Transverse colon (tissue), 4 donors: Measurements from ENCODE around the gene SMYD2. TPM values are rescaled to one million over a fixed set of nuclear protein-coding genes. Genes with fewer than 3 reads are reported as not detected.

ENCODE experiments used
- DNase-seq: peaks from one replicate; pipeline ENCODE4 v3.0.0-alpha.2; 2019
- H3K27ac ChIP-seq, 4 donors: fragments of 200-600 bp; sonication (generic); 2 replicates each; pipeline ENCODE4 v1.5.1; 2016 to 2018; ENCODE audit warnings: inconsistent platforms in 4 of 4
- H3K27me3 ChIP-seq: fragments of 200-600 bp; sonication (generic); 2 replicates; pipeline ENCODE4 v1.5.1; 2017; ENCODE audit warnings: inconsistent platforms
- H3K36me3 ChIP-seq, 4 donors: fragments of 200-600 bp; sonication (generic); 2 replicates each; pipeline ENCODE4 v1.5.1; 2017 to 2019; ENCODE audit warnings: inconsistent platforms in 4 of 4
- H3K4me1 ChIP-seq, 4 donors: fragments of 200-600 bp; sonication (generic); 2 replicates each; pipeline ENCODE4 v1.5.1; 2017 to 2020; ENCODE audit warnings: inconsistent platforms in 4 of 4
- H3K4me3 ChIP-seq, 4 donors: fragments of 200-600 bp; sonication (generic); 1 replicate in 1 of 4; 2 replicates in 3 of 4; pipeline versions ENCODE4 v1.5.1 to v1.6.1; 2017 to 2019; ENCODE audit warnings: inconsistent platforms in 4 of 4
- H3K9me3 ChIP-seq, 2 donors: fragments of 200-600 bp; sonication (generic); 2 replicates each; pipeline ENCODE4 v1.5.1; 2017 to 2019; ENCODE audit warnings: inconsistent platforms in 2 of 2
- EP300 ChIP-seq: sonication (generic); formaldehyde crosslinking; IDR thresholded peaks from one replicate; pipeline ENCODE4 v1.6.1; 2017; ENCODE audit warnings: antibody characterized with exemption, low read depth
- POLR2A ChIP-seq: fragments of 450-650 bp; IDR thresholded peaks from one replicate; pipeline ENCODE4 v1.6.1; 2016; ENCODE audit warnings: antibody characterized with exemption, mild to moderate bottlenecking, moderate library complexity
- POLR2AphosphoS5 ChIP-seq, 3 donors: sonication (generic); formaldehyde crosslinking; IDR thresholded peaks; one replicate each; pipeline ENCODE4 v1.6.1; 2016; ENCODE audit warnings: antibody characterized with exemption in 3 of 3
- WGBS, 2 donors: methylation state at CpG; one replicate each; pipeline ENCODE4 v1.1.5; 2018; ENCODE audit warnings: low coverage in 1 of 2; 5-methylcytosine and 5-hydroxymethylcytosine counted together
- in situ Hi-C, 4 donors: fragments of 200-750 bp; cut with MboI; loops; one replicate each; pipeline versions ENCODE4 v1.15.0 to v1.15.1; 2017; ENCODE audit warnings: low sequenced_read_pairs in 3 of 4, low pct_ligation_motif_present in 1 of 4, low pct_unique_long_range_greater_than_20kb in 1 of 4
- intact Hi-C: fragments of 100-400 bp; cut with DNase I; formaldehyde crosslinking; loops from one replicate; pipeline ENCODE4 v1.15.1; 2023; ENCODE audit warnings: low total_unique reads
- total RNA-seq, 4 donors: library from RNA; depleted of rRNA; stranded (reverse); fragments of >200 nt; gene quantifications; one replicate each; pipeline ENCODE4 v1.1.0, GENCODE V29; 2016
- TF ChIP-seq, protein P1 (sequence below), 5 experiments: fragments of 200-600 bp in 3 of 5; fragments of 450-650 bp in 2 of 5; sonication (generic) in 3 of 5; IDR thresholded peaks; 1 replicate in 2 of 5; 2 replicates in 3 of 5; pipeline ENCODE4 v1.5.1; 2016 to 2017; ENCODE audit warnings: antibody characterized with exemption in 5 of 5, inconsistent platforms in 3 of 5, mild to moderate bottlenecking in 2 of 5, moderate library complexity in 1 of 5

Gene SMYD2
- total RNA-seq, 4 donors from 2014 or later, result 8.6 to 21.8 (median 20.9) TPM

DNA sequence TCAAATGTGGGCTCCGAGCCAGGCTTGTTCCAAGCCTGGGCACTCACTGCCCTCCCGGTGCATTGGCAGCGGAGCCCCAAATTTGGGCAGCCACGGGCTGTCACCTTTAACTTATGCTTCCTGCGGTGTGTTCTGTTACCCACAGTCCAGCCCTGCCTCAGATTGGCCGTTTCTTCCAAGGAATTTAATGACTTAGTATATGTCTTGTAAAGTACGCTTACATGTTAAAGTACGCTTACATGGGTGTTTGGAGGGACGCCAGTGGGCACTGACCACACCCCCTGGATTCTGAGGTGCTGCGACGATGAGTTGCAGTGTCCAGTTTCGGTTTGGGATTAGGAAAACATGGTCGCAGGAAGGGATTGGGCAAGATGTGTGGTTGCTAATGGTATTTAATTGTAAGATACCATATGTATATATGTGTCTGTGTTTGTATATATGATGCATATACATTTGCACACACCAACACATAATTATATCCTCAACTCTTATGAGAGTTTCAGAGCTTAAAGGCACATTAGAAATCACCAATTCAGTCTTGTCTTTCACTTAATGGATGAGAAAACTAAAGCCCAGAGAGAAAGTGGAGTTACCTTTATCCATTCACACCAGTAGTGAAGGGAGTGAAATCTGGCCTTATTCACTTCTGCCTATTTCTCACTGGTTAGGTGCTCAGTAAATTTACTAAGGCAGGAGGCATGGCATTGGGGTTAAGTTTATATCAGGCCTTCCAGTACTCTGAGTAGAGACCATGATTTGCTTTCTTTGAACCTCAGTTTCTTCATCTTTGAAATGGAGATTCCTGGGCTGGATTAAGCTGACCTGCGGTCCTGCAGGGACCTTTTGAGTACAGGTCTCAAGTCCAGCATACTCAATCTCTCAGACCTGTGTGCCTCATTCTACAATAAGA, 1.0 kb downstream of the SMYD2 start:
- intact Hi-C loops, result no loop called here
- DNase-seq, result peak; percentile 52

DNA sequence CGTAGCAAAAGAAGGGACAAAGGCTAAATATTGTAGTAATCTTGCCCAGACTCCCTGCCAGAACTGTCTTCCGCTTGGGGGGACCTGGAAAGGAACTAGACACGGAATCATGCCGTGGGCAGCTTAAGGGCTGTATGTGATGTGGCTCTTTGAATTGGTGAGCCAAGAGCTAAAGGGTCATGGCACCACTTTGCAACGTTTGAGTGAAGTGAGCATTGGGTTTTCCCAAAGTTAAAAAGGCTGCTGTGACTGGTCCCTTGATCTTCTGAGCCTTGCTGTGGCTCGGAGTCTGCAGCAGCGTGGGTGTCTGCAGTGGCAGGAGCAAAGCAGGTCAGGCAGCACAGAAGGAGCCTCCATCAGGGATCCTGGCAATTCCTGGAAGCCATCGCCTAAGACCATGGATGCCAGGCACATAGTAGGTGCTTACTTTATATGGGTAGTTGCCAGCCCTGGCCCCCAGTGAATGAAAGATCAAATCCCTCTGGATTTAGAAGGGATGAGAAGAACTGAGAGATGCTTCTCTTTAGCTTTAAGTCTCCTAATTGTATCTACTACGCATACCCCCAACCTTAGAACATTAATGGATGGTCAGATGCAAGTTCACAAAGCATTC, 1.8 kb downstream of the SMYD2 start:
- in situ Hi-C loops (no loop called here), intact Hi-C loops (no loop called here)
- H3K9me3 ChIP-seq, result no peaks in the 10 kb centered on the region
- TF ChIP-seq POLR2AphosphoS5 (IDR thresholded peaks at IDR 0.05), result no peak
- TF ChIP-seq POLR2A, result no peak
- TF ChIP-seq, protein P1, sequence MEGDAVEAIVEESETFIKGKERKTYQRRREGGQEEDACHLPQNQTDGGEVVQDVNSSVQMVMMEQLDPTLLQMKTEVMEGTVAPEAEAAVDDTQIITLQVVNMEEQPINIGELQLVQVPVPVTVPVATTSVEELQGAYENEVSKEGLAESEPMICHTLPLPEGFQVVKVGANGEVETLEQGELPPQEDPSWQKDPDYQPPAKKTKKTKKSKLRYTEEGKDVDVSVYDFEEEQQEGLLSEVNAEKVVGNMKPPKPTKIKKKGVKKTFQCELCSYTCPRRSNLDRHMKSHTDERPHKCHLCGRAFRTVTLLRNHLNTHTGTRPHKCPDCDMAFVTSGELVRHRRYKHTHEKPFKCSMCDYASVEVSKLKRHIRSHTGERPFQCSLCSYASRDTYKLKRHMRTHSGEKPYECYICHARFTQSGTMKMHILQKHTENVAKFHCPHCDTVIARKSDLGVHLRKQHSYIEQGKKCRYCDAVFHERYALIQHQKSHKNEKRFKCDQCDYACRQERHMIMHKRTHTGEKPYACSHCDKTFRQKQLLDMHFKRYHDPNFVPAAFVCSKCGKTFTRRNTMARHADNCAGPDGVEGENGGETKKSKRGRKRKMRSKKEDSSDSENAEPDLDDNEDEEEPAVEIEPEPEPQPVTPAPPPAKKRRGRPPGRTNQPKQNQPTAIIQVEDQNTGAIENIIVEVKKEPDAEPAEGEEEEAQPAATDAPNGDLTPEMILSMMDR (IDR thresholded peaks at IDR 0.05), result no peak
- TF ChIP-seq EP300, result no peak
- H3K4me1 ChIP-seq, result peaks cover 6 to 18% (median 11%) of the 10 kb centered on the region in 4 donors
- no peak overlapping the region for H3K4me3 ChIP-seq
- H3K27ac ChIP-seq, result no peak overlapping the region
- no peak for DNase-seq
- H3K36me3 ChIP-seq, result no peaks in the 10 kb centered on the region
- WGBS, 2 donors, result 82 to 100% methylated on average over 1 to 9 of the region's 9 CpGs
- H3K27me3 ChIP-seq, result no peaks in the 10 kb centered on the region

More for the DNA sequence above, 1.0 kb downstream of the SMYD2 start:
- no peaks in the 10 kb centered on the region for H3K27me3 ChIP-seq
- peaks cover 6 to 18% (median 11%) of the 10 kb centered on the region in 4 donors for H3K4me1 ChIP-seq
- no peaks in the 10 kb centered on the region for H3K9me3 ChIP-seq
- peak overlapping the region; percentile 91 to 97 (median 95) for H3K27ac ChIP-seq
- H3K4me3 ChIP-seq, result peak overlapping the region; percentile 79 to 99 (median 92)
- no peaks in the 10 kb centered on the region for H3K36me3 ChIP-seq
- in situ Hi-C loops, result no loop called here
- 12 to 33% methylated on average over 2 to 13 of the region's 14 CpGs for WGBS, 2 donors
- TF ChIP-seq, protein P1 (IDR thresholded peaks at IDR 0.05), result no peak
- TF ChIP-seq EP300 (no peak), POLR2A (no peak), POLR2AphosphoS5 (IDR thresholded peaks at IDR 0.05) (no peak)

DNA sequence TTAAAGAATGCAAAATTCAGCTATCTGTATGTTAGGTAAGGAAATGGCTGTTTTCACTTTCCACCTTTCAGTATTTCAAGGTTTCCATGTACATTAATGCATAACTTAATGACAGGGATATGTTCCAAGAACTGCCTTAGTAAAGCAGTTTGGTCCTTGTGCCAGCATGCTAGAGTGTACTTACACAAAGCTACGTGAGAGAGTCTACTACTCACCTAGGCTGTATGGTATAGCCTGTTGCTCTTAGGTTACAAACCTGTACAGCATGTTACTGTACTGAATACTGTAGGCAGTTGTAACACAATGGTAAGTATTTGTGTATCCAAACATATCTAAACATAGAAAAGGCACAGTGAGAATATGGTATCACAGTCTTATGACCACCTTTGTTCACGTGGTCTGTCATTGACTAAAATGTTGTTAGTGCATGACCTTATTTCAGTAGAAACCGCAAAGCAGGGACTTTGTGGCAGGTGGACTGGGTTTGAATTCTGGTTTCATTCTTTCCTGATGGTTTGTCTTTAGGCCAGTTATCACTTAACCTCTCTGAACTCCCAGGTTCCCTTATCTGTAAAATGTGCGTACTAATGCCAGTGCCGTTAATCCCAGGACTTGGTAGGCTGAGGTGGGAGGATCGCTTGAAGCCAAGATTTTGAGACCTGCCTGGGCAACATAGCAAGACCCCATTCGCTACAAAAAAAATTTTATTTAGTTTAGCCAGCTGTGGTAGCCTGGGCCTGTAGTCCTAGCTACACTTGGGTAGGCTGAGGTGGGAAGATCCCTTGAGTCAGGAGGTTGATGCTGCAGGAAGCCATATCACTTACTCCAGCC, 4.9 kb downstream of the SMYD2 start:
- Histone ChIP-seq H3K27me3 (no peaks in the 10 kb centered on the region), H3K36me3 (no peaks in the 10 kb centered on the region), H3K4me1 (peaks cover 6 to 14% (median 8%) of the 10 kb centered on the region in 4 donors), H3K9me3 (no peaks in the 10 kb centered on the region), H3K4me3 (no peak overlapping the region), H3K27ac (no peak overlapping the region)
- no peak for DNase-seq
- intact Hi-C loops, result no loop called here
- in situ Hi-C loops, result no loop called here
- WGBS, 2 donors, result 91 to 100% methylated on average over 3 to 7 of the region's 7 CpGs
- TF ChIP-seq POLR2A, result no peak
- no peak for TF ChIP-seq EP300
- TF ChIP-seq, protein P1 (IDR thresholded peaks at IDR 0.05), result no peak
- no peak for TF ChIP-seq POLR2AphosphoS5 (IDR thresholded peaks at IDR 0.05)

DNA sequence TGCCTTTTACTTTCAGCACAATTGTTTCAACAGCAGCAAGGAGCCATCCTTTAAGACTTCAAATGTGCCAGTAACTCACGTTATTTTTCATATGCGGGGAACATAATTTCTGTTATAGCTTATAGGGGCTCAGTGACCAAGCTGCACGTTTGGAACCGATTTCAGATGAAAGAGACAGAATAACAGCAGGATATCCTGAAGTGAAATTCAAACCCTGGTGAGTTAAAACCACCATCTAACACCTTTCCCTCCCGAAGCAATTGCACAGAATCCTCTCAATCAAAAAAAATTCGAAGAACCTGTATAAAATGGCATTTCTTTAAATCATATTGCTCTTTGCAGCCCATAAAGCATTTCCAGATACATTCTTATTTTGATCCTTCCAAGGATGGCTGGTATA, 6.9 kb downstream of the SMYD2 start:
- in situ Hi-C loops, result no loop called here
- Histone ChIP-seq H3K9me3 (no peaks in the 10 kb centered on the region), H3K4me3 (no peak overlapping the region), H3K27me3 (no peaks in the 10 kb centered on the region), H3K27ac (no peak overlapping the region), H3K4me1 (peaks cover 0 to 3% (median 0%) of the 10 kb centered on the region in 4 donors), H3K36me3 (no peaks in the 10 kb centered on the region)
- WGBS, 2 donors, result 90 to 94% methylated on average over 6 of the region's 6 CpGs
- intact Hi-C loops, result no loop called here
- no peak for TF ChIP-seq POLR2A
- TF ChIP-seq, protein P1 (IDR thresholded peaks at IDR 0.05), result no peak
- TF ChIP-seq POLR2AphosphoS5 (IDR thresholded peaks at IDR 0.05), result no peak
- no peak for TF ChIP-seq EP300
- no peak for DNase-seq
